ENCODE results near the gene CEP70. TPM values are rescaled to one million over a fixed set of nuclear protein-coding genes. Genes with fewer than 3 reads are reported as not detected.
"Not testable (repeated sequence)": the region's sequence is repeated elsewhere in the genome, so short reads cannot be mapped to it uniquely, and the experiment has no call there.

The CEP70 gene
- total RNA-seq, 1 experiment from 2014 or later: 43.9 TPM

DNA sequence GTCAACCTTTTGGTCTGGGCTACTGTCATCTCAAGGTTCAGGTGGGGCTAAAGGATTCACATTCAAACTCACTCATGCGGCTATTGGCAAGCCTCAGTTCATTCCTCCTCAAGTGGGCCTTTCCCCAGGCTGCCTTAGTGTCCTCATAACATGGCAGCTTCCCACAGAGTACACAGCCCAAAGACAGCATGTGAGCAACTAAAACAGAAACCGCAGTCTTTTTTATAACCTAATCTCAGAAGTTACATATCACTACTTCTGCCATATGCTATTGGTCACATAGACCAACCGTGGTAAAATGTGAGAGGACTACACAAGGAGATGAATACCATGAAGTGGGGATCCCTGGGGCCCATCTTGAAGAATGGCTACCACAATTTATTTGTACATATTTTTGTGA lies 4.5 kb upstream of the CEP70 start:
- no peaks in the 10 kb centered on the region for H4K20me1 ChIP-seq (ENCODE audit: insufficient read depth, low read depth, low read length)
- peaks cover 16% of the 10 kb centered on the region for H3K4me1 ChIP-seq (ENCODE audit: low read length)
- no peak overlapping the region for H2AFZ ChIP-seq (ENCODE audit: low read length)
- no peak overlapping the region for H3K27ac ChIP-seq (ENCODE audit: low read length)
- peaks cover 3% of the 10 kb centered on the region; the same call in 1 of the 2 replicates for H3K79me2 ChIP-seq (ENCODE audit: low read length)
- no peak overlapping the region for H3K4me3 ChIP-seq (ENCODE audit: low read length)
- no peaks in the 10 kb centered on the region for H3K9me2 ChIP-seq (replicated peaks; ENCODE audit: insufficient read depth, low read length)
- H3K4me2 ChIP-seq (ENCODE audit: low read depth, low read length, poor library complexity, severe bottlenecking): no peak overlapping the region
- no peaks in the 10 kb centered on the region for H3K36me3 ChIP-seq (ENCODE audit: insufficient read depth, low read length)
- H3K27me3 ChIP-seq (ENCODE audit: low read length): no peaks in the 10 kb centered on the region
- DNase-seq: no peak
- no peaks in the 10 kb centered on the region for H3K9me3 ChIP-seq (ENCODE audit: low read length)
- H3K9ac ChIP-seq (ENCODE audit: low read length): no peak overlapping the region

- not testable (repeated sequence) for DNase-seq; H3K27ac ChIP-seq (ENCODE audit: low read length); H3K4me3 ChIP-seq (ENCODE audit: low read length); H3K9me3 ChIP-seq (ENCODE audit: low read length); H3K27me3 ChIP-seq (ENCODE audit: low read length); H3K9me2 ChIP-seq (replicated peaks; ENCODE audit: insufficient read depth, low read length); H3K36me3 ChIP-seq (ENCODE audit: insufficient read depth, low read length); H4K20me1 ChIP-seq (ENCODE audit: insufficient read depth, low read depth, low read length); H3K4me2 ChIP-seq (ENCODE audit: low read depth, low read length, poor library complexity, severe bottlenecking); H3K9ac ChIP-seq (ENCODE audit: low read length)
- Histone ChIP-seq H3K4me1 (ENCODE audit: low read length) (peaks cover 23% of the 10 kb centered on the region), H2AFZ (ENCODE audit: low read length) (peak overlapping the region; percentile 80; the same call in 1 of the 2 replicates), H3K79me2 (ENCODE audit: low read length) (peaks cover 14% of the 10 kb centered on the region)
These were observed 3.3 kb upstream of the CEP70 start for GRCh38 chr3:138597186-138597976.

- Histone ChIP-seq H3K4me1 (ENCODE audit: low read length) (peaks cover 32% of the 10 kb centered on the region), H3K79me2 (ENCODE audit: low read length) (peaks cover 23% of the 10 kb centered on the region), H2AFZ (ENCODE audit: low read length) (peak overlapping the region; percentile 96), H3K9me3 (ENCODE audit: low read length) (no peaks in the 10 kb centered on the region), H3K36me3 (ENCODE audit: insufficient read depth, low read length) (no peaks in the 10 kb centered on the region), H3K4me3 (ENCODE audit: low read length) (peak overlapping the region; percentile 71; the same call in 1 of the 2 replicates), H3K27ac (ENCODE audit: low read length) (peak overlapping the region; percentile 88), H3K9ac (ENCODE audit: low read length) (peak overlapping the region; percentile 75), H3K4me2 (ENCODE audit: low read depth, low read length, poor library complexity, severe bottlenecking) (peak overlapping the region; percentile 84), H4K20me1 (ENCODE audit: insufficient read depth, low read depth, low read length) (no peaks in the 10 kb centered on the region), H3K9me2 (replicated peaks; ENCODE audit: insufficient read depth, low read length) (no peaks in the 10 kb centered on the region), H3K27me3 (ENCODE audit: low read length) (no peaks in the 10 kb centered on the region)
- no peak for DNase-seq
These were observed 1.0 kb upstream of the CEP70 start for GRCh38 chr3:138594935-138595610.

GRCh38 chr3:138593488-138594149 lies 441 bp downstream of the CEP70 start:
- Histone ChIP-seq H3K9me2 (replicated peaks; ENCODE audit: insufficient read depth, low read length) (no peaks in the 10 kb centered on the region), H4K20me1 (ENCODE audit: insufficient read depth, low read depth, low read length) (no peaks in the 10 kb centered on the region), H3K79me2 (ENCODE audit: low read length) (peaks cover 23% of the 10 kb centered on the region), H3K4me3 (ENCODE audit: low read length) (peak overlapping the region; percentile 71), H3K4me1 (ENCODE audit: low read length) (peaks cover 32% of the 10 kb centered on the region), H3K9me3 (ENCODE audit: low read length) (no peaks in the 10 kb centered on the region), H2AFZ (ENCODE audit: low read length) (peak overlapping the region; percentile 44; the same call in 1 of the 2 replicates), H3K9ac (ENCODE audit: low read length) (peak overlapping the region; percentile 71), H3K4me2 (ENCODE audit: low read depth, low read length, poor library complexity, severe bottlenecking) (peak overlapping the region; percentile 84), H3K27me3 (ENCODE audit: low read length) (no peaks in the 10 kb centered on the region), H3K27ac (ENCODE audit: low read length) (peak overlapping the region; percentile 55), H3K36me3 (ENCODE audit: insufficient read depth, low read length) (no peaks in the 10 kb centered on the region)
- DNase-seq: no peak

DNA sequence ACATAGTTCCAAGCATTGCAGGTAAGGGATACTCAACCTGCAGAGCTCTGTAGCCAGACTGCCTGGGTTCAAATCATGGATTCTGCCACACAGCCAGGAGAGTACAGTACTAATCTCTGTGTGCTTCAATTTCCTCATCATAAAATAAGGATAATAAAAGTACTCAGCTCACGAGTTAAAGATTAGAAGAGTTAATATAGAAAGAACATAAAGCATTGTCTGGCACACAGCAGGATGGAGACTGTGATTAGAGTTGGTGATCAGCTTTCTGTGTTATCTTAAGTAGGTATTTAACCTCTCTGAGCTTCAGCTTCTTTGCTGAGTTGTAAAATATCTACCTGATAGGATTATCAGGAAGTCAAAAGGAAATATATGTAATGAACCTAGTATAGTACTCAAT lies 2.7 kb downstream of the CEP70 start:
- no peaks in the 10 kb centered on the region for H3K36me3 ChIP-seq (ENCODE audit: insufficient read depth, low read length)
- H3K79me2 ChIP-seq (ENCODE audit: low read length): peaks cover 31% of the 10 kb centered on the region
- H3K27ac ChIP-seq (ENCODE audit: low read length): no peak overlapping the region
- H3K9me3 ChIP-seq (ENCODE audit: low read length): no peaks in the 10 kb centered on the region
- no peak overlapping the region for H2AFZ ChIP-seq (ENCODE audit: low read length)
- H3K4me2 ChIP-seq (ENCODE audit: low read depth, low read length, poor library complexity, severe bottlenecking): peak overlapping the region; percentile 84
- DNase-seq: no peak
- H4K20me1 ChIP-seq (ENCODE audit: insufficient read depth, low read depth, low read length): no peaks in the 10 kb centered on the region
- H3K27me3 ChIP-seq (ENCODE audit: low read length): no peaks in the 10 kb centered on the region
- H3K4me1 ChIP-seq (ENCODE audit: low read length): peaks cover 32% of the 10 kb centered on the region
- no peak overlapping the region for H3K9ac ChIP-seq (ENCODE audit: low read length)
- no peak overlapping the region for H3K4me3 ChIP-seq (ENCODE audit: low read length)
- H3K9me2 ChIP-seq (replicated peaks; ENCODE audit: insufficient read depth, low read length): no peaks in the 10 kb centered on the region

DNA sequence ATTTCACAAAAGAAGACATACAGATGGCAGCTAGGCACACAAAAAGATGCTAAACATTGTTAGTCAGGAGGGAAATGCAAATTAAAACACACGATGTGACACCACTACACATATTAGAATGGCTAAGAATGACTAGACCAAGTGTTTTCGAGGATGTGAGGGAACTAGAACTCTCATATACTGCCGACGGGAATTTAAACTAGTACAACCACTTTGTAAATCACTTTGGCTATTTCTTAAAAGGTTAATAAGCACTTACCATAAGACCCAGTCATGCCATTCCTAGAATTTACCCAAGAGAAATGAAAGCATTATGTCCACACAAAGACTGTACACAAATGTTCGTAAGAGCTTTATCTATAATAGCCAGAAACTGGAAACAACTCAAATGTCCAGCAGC lies 5.6 kb downstream of the CEP70 start:
- Histone ChIP-seq H3K27ac (ENCODE audit: low read length) (no peak overlapping the region), H3K9me2 (replicated peaks; ENCODE audit: insufficient read depth, low read length) (no peaks in the 10 kb centered on the region), H3K9ac (ENCODE audit: low read length) (no peak overlapping the region), H2AFZ (ENCODE audit: low read length) (no peak overlapping the region), H3K9me3 (ENCODE audit: low read length) (no peaks in the 10 kb centered on the region), H4K20me1 (ENCODE audit: insufficient read depth, low read depth, low read length) (no peaks in the 10 kb centered on the region), H3K79me2 (ENCODE audit: low read length) (peaks cover 39% of the 10 kb centered on the region), H3K4me2 (ENCODE audit: low read depth, low read length, poor library complexity, severe bottlenecking) (no peak overlapping the region), H3K27me3 (ENCODE audit: low read length) (no peaks in the 10 kb centered on the region), H3K4me3 (ENCODE audit: low read length) (no peak overlapping the region), H3K4me1 (ENCODE audit: low read length) (peaks cover 16% of the 10 kb centered on the region), H3K36me3 (ENCODE audit: insufficient read depth, low read length) (no peaks in the 10 kb centered on the region)
- no peak for DNase-seq

GRCh38 chr3:138587374-138587773 lies 6.7 kb downstream of the CEP70 start:
- H3K9ac ChIP-seq (ENCODE audit: low read length): no peak overlapping the region
- no peaks in the 10 kb centered on the region for H3K36me3 ChIP-seq (ENCODE audit: insufficient read depth, low read length)
- H3K27ac ChIP-seq (ENCODE audit: low read length): no peak overlapping the region
- H2AFZ ChIP-seq (ENCODE audit: low read length): no peak overlapping the region
- no peaks in the 10 kb centered on the region for H3K27me3 ChIP-seq (ENCODE audit: low read length)
- peaks cover 36% of the 10 kb centered on the region for H3K79me2 ChIP-seq (ENCODE audit: low read length)
- H3K4me3 ChIP-seq (ENCODE audit: low read length): no peak overlapping the region
- peaks cover 9% of the 10 kb centered on the region for H3K4me1 ChIP-seq (ENCODE audit: low read length)
- no peak overlapping the region for H3K4me2 ChIP-seq (ENCODE audit: low read depth, low read length, poor library complexity, severe bottlenecking)
- no peak for DNase-seq
- H3K9me2 ChIP-seq (replicated peaks; ENCODE audit: insufficient read depth, low read length): no peaks in the 10 kb centered on the region
- no peaks in the 10 kb centered on the region for H3K9me3 ChIP-seq (ENCODE audit: low read length)
- no peaks in the 10 kb centered on the region for H4K20me1 ChIP-seq (ENCODE audit: insufficient read depth, low read depth, low read length)

GRCh38 chr3:138578961-138579574 lies 15.0 kb downstream of the CEP70 start:
- H3K4me2 ChIP-seq (ENCODE audit: low read depth, low read length, poor library complexity, severe bottlenecking): peak overlapping the region; percentile 27
- H3K4me3 ChIP-seq (ENCODE audit: low read length): no peak overlapping the region
- H3K4me1 ChIP-seq (ENCODE audit: low read length): peaks cover 24% of the 10 kb centered on the region
- no peak for DNase-seq
- peaks cover 24% of the 10 kb centered on the region for H3K79me2 ChIP-seq (ENCODE audit: low read length)
- H3K9me3 ChIP-seq (ENCODE audit: low read length): no peaks in the 10 kb centered on the region
- H3K27me3 ChIP-seq (ENCODE audit: low read length): no peaks in the 10 kb centered on the region
- no peak overlapping the region for H3K9ac ChIP-seq (ENCODE audit: low read length)
- no peaks in the 10 kb centered on the region for H3K9me2 ChIP-seq (replicated peaks; ENCODE audit: insufficient read depth, low read length)
- no peak overlapping the region for H2AFZ ChIP-seq (ENCODE audit: low read length)
- H4K20me1 ChIP-seq (ENCODE audit: insufficient read depth, low read depth, low read length): no peaks in the 10 kb centered on the region
- no peak overlapping the region for H3K27ac ChIP-seq (ENCODE audit: low read length)
- H3K36me3 ChIP-seq (ENCODE audit: insufficient read depth, low read length): no peaks in the 10 kb centered on the region
